DOHH2 (cell line): ENCODE measurements around the gene BBS5.

Source experiments
- H3F3A ChIP-seq: fragments of 200-600 bp; sonication (generic), shearing (Covaris generic); 2 replicates; pipeline ENCODE4 v1.6.0; 2016; ENCODE audit warnings: antibody characterized with exemption, mild to moderate bottlenecking; ENCODE audit not compliant: control insufficient read depth, insufficient read depth
- H3K27ac ChIP-seq: fragments of 200-600 bp; sonication (generic); 2 replicates; pipeline ENCODE4 v1.5.1; 2014; ENCODE audit warnings: low read depth, mild to moderate bottlenecking, low read length, moderate library complexity
- H3K27me3 ChIP-seq: fragments of 200-600 bp; sonication (generic); 2 replicates; pipeline ENCODE4 v1.6.1; 2014; ENCODE audit warnings: mild to moderate bottlenecking, low read length, mixed read lengths; ENCODE audit not compliant: control insufficient read depth
- H3K36me3 ChIP-seq: fragments of 200-600 bp; sonication (generic); 2 replicates; pipeline ENCODE4 v1.6.1; 2014; ENCODE audit warnings: mild to moderate bottlenecking, low read length, moderate library complexity, mixed read lengths; ENCODE audit not compliant: control insufficient read depth
- H3K4me1 ChIP-seq: fragments of 200-600 bp; sonication (generic); 2 replicates; pipeline ENCODE4 v1.6.1; 2014; ENCODE audit warnings: mild to moderate bottlenecking, low read length, mixed read lengths; ENCODE audit not compliant: control insufficient read depth
- H3K4me2 ChIP-seq: fragments of 200-600 bp; sonication (generic); 2 replicates; pipeline ENCODE4 v1.6.0; 2014; ENCODE audit warnings: mild to moderate bottlenecking, low read length, moderate library complexity
- H3K4me3 ChIP-seq: fragments of 200-600 bp; sonication (generic); 2 replicates; pipeline ENCODE4 v1.5.1; 2014; ENCODE audit warnings: mild to moderate bottlenecking, low read length, mixed read lengths
- H3K79me2 ChIP-seq: fragments of 200-600 bp; sonication (generic); 2 replicates; pipeline ENCODE4 v1.6.1; 2014; ENCODE audit warnings: mild to moderate bottlenecking, low read length, mixed read lengths; ENCODE audit not compliant: control insufficient read depth
- H3K9me2 ChIP-seq: fragments of 200-600 bp; sonication (generic); replicated peaks from 2 replicates; pipeline ENCODE4 v1.6.1; 2014; ENCODE audit warnings: mild to moderate bottlenecking, low read length, mixed read lengths; ENCODE audit not compliant: control insufficient read depth
- H3K9me3 ChIP-seq: fragments of 200-600 bp; sonication (generic); 2 replicates; pipeline ENCODE4 v1.6.1; 2014; ENCODE audit warnings: antibody characterized with exemption, low read length, mixed read lengths; ENCODE audit not compliant: control insufficient read depth, insufficient read depth
- H4K20me1 ChIP-seq: fragments of 200-600 bp; sonication (generic); 2 replicates; pipeline ENCODE4 v1.6.0; 2014; ENCODE audit warnings: low read depth, mild to moderate bottlenecking, antibody characterized with exemption, low read length, moderate library complexity; ENCODE audit not compliant: control insufficient read depth, insufficient read depth
- CTCF ChIP-seq: fragments of 200-600 bp; sonication (generic); IDR thresholded peaks from one replicate; pipeline ENCODE4 v1.5.1; 2014; ENCODE audit warnings: antibody characterized with exemption, mild to moderate bottlenecking, low read depth, low read length; ENCODE audit not compliant: poor library complexity, severe bottlenecking
- EZH2phosphoT487 ChIP-seq: fragments of 200-600 bp; sonication (generic); IDR thresholded peaks from 2 replicates; pipeline ENCODE4 v1.6.1; 2017; ENCODE audit warnings: borderline replicate concordance, mild to moderate bottlenecking, antibody characterized with exemption, low read length, moderate library complexity, mixed read lengths

BBS5 gene

DNA sequence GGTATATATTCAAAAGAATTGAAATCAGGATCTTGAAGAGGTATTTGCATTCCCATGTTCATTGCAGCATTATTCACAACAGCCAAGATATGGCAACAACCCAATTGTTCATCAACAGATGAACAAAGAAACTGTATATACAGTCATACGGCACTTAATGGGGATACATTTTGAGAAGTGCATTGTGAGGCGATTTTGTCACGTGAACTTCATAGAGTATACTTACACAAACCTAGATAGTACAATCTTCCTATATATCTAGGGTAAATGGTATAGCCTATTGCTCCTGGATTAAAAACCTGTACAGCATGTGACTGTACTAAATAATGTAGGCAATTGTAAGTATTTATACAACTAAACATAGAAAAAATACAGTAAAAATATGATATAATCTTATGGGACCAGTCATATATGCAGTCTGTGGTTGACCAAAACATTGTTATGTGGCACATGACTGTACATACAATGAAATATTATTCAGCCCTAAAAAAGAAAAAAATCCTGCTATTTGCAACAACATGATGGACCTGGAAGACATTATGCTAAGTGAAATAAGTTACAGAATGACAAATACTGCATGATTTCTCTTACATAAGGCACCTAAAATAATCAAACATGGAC, 9.2 kb upstream of the BBS5 start:
- H3K9me3 ChIP-seq: no peaks in the 10 kb centered on the region
- no peaks in the 10 kb centered on the region for H3K9me2 ChIP-seq
- H3K79me2 ChIP-seq: no peaks in the 10 kb centered on the region
- H3K4me1 ChIP-seq: no peaks in the 10 kb centered on the region
- peaks cover 6% of the 10 kb centered on the region for H3F3A ChIP-seq
- H3K4me3 ChIP-seq: no peak overlapping the region
- H3K27me3 ChIP-seq: no peaks in the 10 kb centered on the region
- H3K36me3 ChIP-seq: no peaks in the 10 kb centered on the region
- H3K27ac ChIP-seq: no peak overlapping the region
- H3K4me2 ChIP-seq: no peak overlapping the region
- TF ChIP-seq EZH2phosphoT487 (no peak), CTCF (no peak)
- no peaks in the 10 kb centered on the region for H4K20me1 ChIP-seq

- Histone ChIP-seq H3K9me2 (no peaks in the 10 kb centered on the region), H3K79me2 (no peaks in the 10 kb centered on the region), H4K20me1 (no peaks in the 10 kb centered on the region), H3K27me3 (no peaks in the 10 kb centered on the region), H3K27ac (no peak overlapping the region), H3F3A (peaks cover 6% of the 10 kb centered on the region), H3K4me1 (no peaks in the 10 kb centered on the region), H3K36me3 (no peaks in the 10 kb centered on the region), H3K4me2 (no peak overlapping the region), H3K4me3 (no peak overlapping the region), H3K9me3 (no peaks in the 10 kb centered on the region)
- TF ChIP-seq CTCF: no peak
- TF ChIP-seq EZH2phosphoT487: no peak
These were observed 7.0 kb upstream of the BBS5 start for GRCh38 chr2:169472249-169472648.

DNA sequence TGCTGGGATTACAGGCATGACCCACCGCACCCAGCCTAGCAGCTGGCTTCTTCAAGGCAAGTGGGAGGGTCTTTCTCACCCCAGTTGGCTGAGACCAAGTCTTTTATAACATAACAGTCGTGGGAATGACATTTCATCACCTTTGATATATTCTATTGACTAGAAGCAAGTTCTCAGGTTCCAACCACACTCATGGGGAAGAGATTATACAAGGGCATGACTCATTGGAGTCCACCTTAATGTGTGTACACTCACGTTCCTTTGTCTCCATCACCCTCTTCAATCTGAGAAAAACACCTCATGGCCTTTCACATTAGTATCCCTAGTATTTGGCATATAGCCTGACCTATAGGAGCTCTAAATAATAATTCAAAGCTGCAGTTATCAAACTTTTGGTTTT, 2.8 kb upstream of the BBS5 start:
- H4K20me1 ChIP-seq: no peaks in the 10 kb centered on the region

More for the DNA sequence above, 2.8 kb upstream of the BBS5 start:
- Histone ChIP-seq H3K27ac (no peak overlapping the region), H3K27me3 (no peaks in the 10 kb centered on the region), H3K9me2 (no peaks in the 10 kb centered on the region), H3K4me3 (no peak overlapping the region), H3K9me3 (no peaks in the 10 kb centered on the region), H3K36me3 (no peaks in the 10 kb centered on the region), H3K4me1 (peaks cover 12% of the 10 kb centered on the region), H3K4me2 (no peak overlapping the region), H3F3A (no peaks in the 10 kb centered on the region), H3K79me2 (no peaks in the 10 kb centered on the region)
- no peak for TF ChIP-seq CTCF
- TF ChIP-seq EZH2phosphoT487: no peak
